HT1080 (cell line): Measurements from ENCODE around the gene RFPL2. TPM values are rescaled to one million over a fixed set of nuclear protein-coding genes. Genes with fewer than 3 reads are reported as not detected.
A peak's percentile ranks its signal among the peaks of the same experiment; 100 is the strongest.
"Not testable (repeated sequence)": the region's sequence is repeated elsewhere in the genome, so short reads cannot be mapped to it uniquely, and the experiment has no call there.

Source experiments
- DNase-seq: peaks from one replicate; pipeline ENCODE4 v3.0.0-alpha.2; 2015; ENCODE audit warnings: low read depth
- total RNA-seq: library from RNA; depleted of rRNA; stranded (reverse); fragments of >200 nt; shearing (Covaris generic); gene quantifications from 2 replicates; pipeline ENCODE4 v1.2.3, GENCODE V29; 2014

Gene RFPL2
- total RNA-seq, 1 experiment from 2014 or later: not detected

GRCh38 chr22:32206774-32207758, 2.2 kb upstream of the RFPL2 start:
- peak; percentile 42 for DNase-seq

- DNase-seq: no peak
These were observed 1.3 kb upstream of the RFPL2 start for GRCh38 chr22:32205974-32206773.

- DNase-seq: no peak
These were observed 625 bp downstream of the RFPL2 start for GRCh38 chr22:32204040-32204855.

- DNase-seq: no peak
These were observed 1.5 kb downstream of the RFPL2 start for GRCh38 chr22:32203181-32204039.

- DNase-seq: peak; percentile 63
These were observed 2.2 kb downstream of the RFPL2 start for GRCh38 chr22:32202539-32203180.

GRCh38 chr22:32202161-32202538, 2.7 kb downstream of the RFPL2 start:
- no peak for DNase-seq

- DNase-seq: no peak
These were observed 4.1 kb downstream of the RFPL2 start for GRCh38 chr22:32200752-32201151.

- no peak for DNase-seq
These were observed 4.9 kb downstream of the RFPL2 start for GRCh38 chr22:32199961-32200360.

- DNase-seq: no peak
These were observed 5.5 kb downstream of the RFPL2 start for GRCh38 chr22:32199341-32199740.

GRCh38 chr22:32197553-32198226, 7.2 kb downstream of the RFPL2 start:
- not testable (repeated sequence) for DNase-seq

- DNase-seq: not testable (repeated sequence)
These were observed 9.0 kb downstream of the RFPL2 start for GRCh38 chr22:32195900-32196299.

- not testable (repeated sequence) for DNase-seq
These were observed 11.5 kb downstream of the RFPL2 start for GRCh38 chr22:32193346-32193745.

- not testable (repeated sequence) for DNase-seq
These were observed 13.9 kb downstream of the RFPL2 start for GRCh38 chr22:32191021-32191420.

GRCh38 chr22:32185821-32186220, 19.1 kb downstream of the RFPL2 start:
- no peak for DNase-seq

GRCh38 chr22:32183625-32184024, 21.2 kb downstream of the RFPL2 start:
- DNase-seq: no peak

- DNase-seq: no peak
These were observed 23.8 kb downstream of the RFPL2 start for GRCh38 chr22:32181043-32181442.

GRCh38 chr22:32177221-32177765, 27.6 kb downstream of the RFPL2 start:
- no peak for DNase-seq

- no peak for DNase-seq
These were observed 28.9 kb downstream of the RFPL2 start for GRCh38 chr22:32175683-32176644.
